CD14-positive monocyte (primary cell): ENCODE data around the gene DNAAF5. TPM values are rescaled to one million over a fixed set of nuclear protein-coding genes. Genes with fewer than 3 reads are reported as not detected.
A peak's percentile ranks its signal among the peaks of the same experiment; 100 is the strongest.
"Not testable (repeated sequence)": the region's sequence is repeated elsewhere in the genome, so short reads cannot be mapped to it uniquely, and the experiment has no call there.

Source experiments
- DNase-seq, 3 donors: peaks; one replicate each; pipeline ENCODE4 v3.0.0-alpha.2; 2011 to 2022
- H2AFZ ChIP-seq: 2 replicates; pipeline ENCODE4 v1.6.0; 2012; ENCODE audit warnings: mild to moderate bottlenecking, low read depth, low read length, inconsistent platforms; ENCODE audit not compliant: insufficient read depth, poor library complexity, severe bottlenecking
- H3K27ac ChIP-seq, 2 donors: 1 replicate in 1 of 2; 2 replicates in 1 of 2; pipeline ENCODE4 v1.5.1; 2012 to 2013; ENCODE audit warnings: low read length in 2 of 2, control low read depth in 1 of 2, inconsistent platforms in 1 of 2, low read depth in 1 of 2, mild to moderate bottlenecking in 1 of 2
- H3K27me3 ChIP-seq, 2 donors: one replicate each; pipeline versions ENCODE4 v1.6.0 to v1.6.1; 2011 to 2013; ENCODE audit warnings: low read length in 2 of 2; ENCODE audit not compliant: control insufficient read depth in 2 of 2, insufficient read depth in 2 of 2
- H3K36me3 ChIP-seq, 2 donors: replicated peaks in 1 of 2; 1 replicate in 1 of 2; 2 replicates in 1 of 2; pipeline versions ENCODE4 v1.5.1 to v1.6.1; 2012 to 2013; ENCODE audit warnings: low read length in 2 of 2, control low read depth in 1 of 2, inconsistent platforms in 1 of 2, mild to moderate bottlenecking in 1 of 2; ENCODE audit not compliant: insufficient read depth in 2 of 2, control insufficient read depth in 1 of 2
- H3K4me1 ChIP-seq, 2 donors: 1 replicate in 1 of 2; 2 replicates in 1 of 2; pipeline versions ENCODE4 v1.5.1 to v1.6.1; 2012 to 2013; ENCODE audit warnings: low read length in 2 of 2, control low read depth in 1 of 2, inconsistent platforms in 1 of 2, mild to moderate bottlenecking in 1 of 2, moderate library complexity in 1 of 2; ENCODE audit not compliant: insufficient read depth in 2 of 2, control insufficient read depth in 1 of 2
- H3K4me2 ChIP-seq: replicated peaks from 2 replicates; pipeline ENCODE3; 2012; ENCODE audit warnings: low read length, moderate library complexity, mild to moderate bottlenecking; ENCODE audit not compliant: poor library complexity, severe bottlenecking; ENCODE audit errors: extremely low read depth
- H3K4me3 ChIP-seq, 3 experiments: fragments of 200-600 bp in 1 of 3; sonication (generic) in 1 of 3; replicated peaks in 1 of 3; 1 replicate in 2 of 3; 2 replicates in 1 of 3; pipeline ENCODE4 v1.5.1; 2011 to 2013; ENCODE audit warnings: low read length in 3 of 3, mild to moderate bottlenecking in 3 of 3, control low read depth in 2 of 3, low read depth in 2 of 3, inconsistent platforms in 1 of 3, moderate library complexity in 1 of 3
- H3K79me2 ChIP-seq: 2 replicates; pipeline ENCODE4 v1.6.0; 2012; ENCODE audit warnings: mild to moderate bottlenecking, control low read depth, inconsistent platforms, low read length, moderate library complexity; ENCODE audit not compliant: insufficient read depth
- H3K9ac ChIP-seq: 2 replicates; pipeline ENCODE4 v1.6.0; 2017; ENCODE audit warnings: low read length, mild to moderate bottlenecking; ENCODE audit not compliant: insufficient read depth, poor library complexity, severe bottlenecking
- H3K9me3 ChIP-seq, 2 donors: replicated peaks in 1 of 2; 1 replicate in 1 of 2; 2 replicates in 1 of 2; pipeline versions ENCODE4 v1.5.1 to v1.6.1; 2012 to 2013; ENCODE audit warnings: low read length in 2 of 2, control low read depth in 1 of 2; ENCODE audit not compliant: control insufficient read depth in 1 of 2, insufficient read depth in 1 of 2
- H4K20me1 ChIP-seq: 2 replicates; pipeline ENCODE4 v1.6.0; 2012; ENCODE audit warnings: mild to moderate bottlenecking, low read length, control low read depth, moderate library complexity; ENCODE audit not compliant: insufficient read depth
- H3K27ac Mint-ChIP-seq, 7 donors: one replicate each; pipeline ENCODE4 v1.8.0; 2020; ENCODE audit warnings: mild to moderate bottlenecking in 7 of 7, mixed read lengths in 7 of 7, moderate library complexity in 6 of 7, inconsistent platforms in 2 of 7
- H3K27me3 Mint-ChIP-seq, 3 donors: one replicate each; pipeline ENCODE4 v1.8.0; 2021 to 2022; ENCODE audit warnings: low read depth in 3 of 3, mild to moderate bottlenecking in 3 of 3, mixed read lengths in 3 of 3, moderate library complexity in 3 of 3, inconsistent platforms in 1 of 3
- H3K36me3 Mint-ChIP-seq, 2 donors: one replicate each; pipeline ENCODE4 v1.8.0; 2020; ENCODE audit warnings: mixed read lengths in 2 of 2, inconsistent platforms in 1 of 2, mild to moderate bottlenecking in 1 of 2
- H3K4me1 Mint-ChIP-seq: one replicate; pipeline ENCODE4 v1.8.0; 2020; ENCODE audit warnings: mild to moderate bottlenecking, mixed read lengths
- H3K4me3 Mint-ChIP-seq, 2 donors: one replicate each; pipeline ENCODE4 v1.8.0; 2020; ENCODE audit warnings: mild to moderate bottlenecking in 2 of 2, mixed read lengths in 2 of 2, moderate library complexity in 1 of 2
- H3K9me3 Mint-ChIP-seq, 7 donors: one replicate each; pipeline ENCODE4 v1.8.0; 2020 to 2022; ENCODE audit warnings: mixed read lengths in 7 of 7, mild to moderate bottlenecking in 6 of 7, moderate library complexity in 6 of 7, inconsistent platforms in 2 of 7
- WGBS: methylation state at CpG from one replicate; pipeline ENCODE4 v1.1.5; 2013; ENCODE audit warnings: missing lambda C conversion rate; ENCODE audit not compliant: insufficient coverage; 5-methylcytosine and 5-hydroxymethylcytosine counted together
- intact Hi-C, 2 donors: fragments of 100-400 bp; cut with micrococcal nuclease; formaldehyde crosslinking; loops; one replicate each; pipeline versions ENCODE4 v1.15.0 to v1.15.1; 2023
- polyA plus RNA-seq, 3 donors: library from polyadenylated mRNA; depleted of rRNA in 1 of 3; unstranded in 2 of 3; stranded (reverse) in 1 of 3; fragments of 300-500 nt in 2 of 3; fragments of >200 nt in 1 of 3; fragmentation: Illumina TruSeq in 2 of 3; gene quantifications; 1 replicate in 2 of 3; 2 replicates in 1 of 3; pipeline ENCODE4 v1.2.3, GENCODE V29; 2012 to 2021
- TF ChIP-seq, protein P1 (sequence below): fragments of 200-600 bp; IDR thresholded peaks from one replicate; pipeline ENCODE4 v1.8.0; 2022; ENCODE audit warnings: antibody characterized with exemption, mild to moderate bottlenecking

DNAAF5 gene
- polyA plus RNA-seq, 3 donors: 1.2 to 9.6 (median 2.0) TPM

DNA sequence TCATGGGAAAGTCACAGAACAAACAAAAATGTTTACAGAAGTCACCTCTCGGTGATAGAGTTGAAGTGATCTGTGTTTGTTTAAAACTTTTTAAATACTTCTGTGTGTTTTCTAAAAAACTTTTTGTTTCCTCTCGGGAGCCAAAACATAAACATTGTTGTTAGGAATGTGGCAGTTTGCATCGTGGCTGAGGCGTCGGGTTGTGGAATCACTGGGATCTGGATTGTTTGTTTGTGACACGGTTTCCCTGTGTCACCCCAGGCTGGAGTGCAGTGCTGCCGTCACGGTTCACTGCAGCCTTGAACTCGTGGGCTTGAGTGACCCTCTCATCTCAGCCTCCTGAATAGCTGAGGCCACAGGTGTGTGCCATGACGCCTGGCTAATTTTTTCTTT lies 76.7 kb downstream of the DNAAF5 start:
- Mint-ChIP-seq H3K4me3 (no peak overlapping the region), H3K36me3 (peaks cover 0 to 3% of the 10 kb centered on the region in 2 donors), H3K9me3 (peaks cover 6 to 26% (median 19%) of the 10 kb centered on the region in 7 donors), H3K4me1 (peaks cover 43% of the 10 kb centered on the region), H3K27ac (no peak overlapping the region), H3K27me3 (peaks cover 18 to 53% (median 35%) of the 10 kb centered on the region in 3 donors)
- Histone ChIP-seq H3K9me3 (peaks cover 7 to 21% of the 10 kb centered on the region in 2 donors), H3K9ac (no peak overlapping the region), H3K27me3 (peaks cover 0 to 7% of the 10 kb centered on the region in 2 donors), H4K20me1 (no peaks in the 10 kb centered on the region), H3K27ac (no peak overlapping the region), H3K4me2 (no peak overlapping the region), H3K4me3 (no peak overlapping the region), H3K36me3 (no peaks in the 10 kb centered on the region), H2AFZ (no peak overlapping the region), H3K79me2 (no peaks in the 10 kb centered on the region), H3K4me1 (peaks cover 29 to 32% of the 10 kb centered on the region in 2 donors)
- TF ChIP-seq, protein P1, sequence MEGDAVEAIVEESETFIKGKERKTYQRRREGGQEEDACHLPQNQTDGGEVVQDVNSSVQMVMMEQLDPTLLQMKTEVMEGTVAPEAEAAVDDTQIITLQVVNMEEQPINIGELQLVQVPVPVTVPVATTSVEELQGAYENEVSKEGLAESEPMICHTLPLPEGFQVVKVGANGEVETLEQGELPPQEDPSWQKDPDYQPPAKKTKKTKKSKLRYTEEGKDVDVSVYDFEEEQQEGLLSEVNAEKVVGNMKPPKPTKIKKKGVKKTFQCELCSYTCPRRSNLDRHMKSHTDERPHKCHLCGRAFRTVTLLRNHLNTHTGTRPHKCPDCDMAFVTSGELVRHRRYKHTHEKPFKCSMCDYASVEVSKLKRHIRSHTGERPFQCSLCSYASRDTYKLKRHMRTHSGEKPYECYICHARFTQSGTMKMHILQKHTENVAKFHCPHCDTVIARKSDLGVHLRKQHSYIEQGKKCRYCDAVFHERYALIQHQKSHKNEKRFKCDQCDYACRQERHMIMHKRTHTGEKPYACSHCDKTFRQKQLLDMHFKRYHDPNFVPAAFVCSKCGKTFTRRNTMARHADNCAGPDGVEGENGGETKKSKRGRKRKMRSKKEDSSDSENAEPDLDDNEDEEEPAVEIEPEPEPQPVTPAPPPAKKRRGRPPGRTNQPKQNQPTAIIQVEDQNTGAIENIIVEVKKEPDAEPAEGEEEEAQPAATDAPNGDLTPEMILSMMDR: no peak
- WGBS: 75% methylated on average over 4 of the region's 10 CpGs
- no peak for DNase-seq
- intact Hi-C loops: no loop called here

DNA sequence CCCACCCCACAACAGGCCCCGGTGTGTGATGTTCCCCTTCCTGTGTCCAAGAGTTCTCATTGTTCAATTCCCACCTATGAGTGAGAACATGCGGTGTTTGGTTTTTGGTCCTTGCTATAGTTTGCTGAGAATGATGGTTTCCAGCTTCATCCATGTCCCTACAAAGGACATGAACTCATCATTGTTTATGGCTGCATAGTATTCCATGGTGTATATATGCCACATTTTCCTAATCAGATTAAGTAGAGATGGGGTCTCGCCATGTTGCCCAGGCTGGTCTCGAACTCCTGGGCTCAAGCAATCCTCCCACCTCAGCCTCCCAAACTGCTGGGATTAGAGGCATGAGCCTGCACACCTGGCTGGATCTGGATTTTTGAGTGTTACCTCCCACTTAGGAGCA lies 77.3 kb downstream of the DNAAF5 start:
- peaks cover 28 to 32% of the 10 kb centered on the region in 2 donors for H3K4me1 ChIP-seq
- 100% methylated on average over 1 of the region's 4 CpGs for WGBS
- Mint-ChIP-seq H3K4me1 (peaks cover 43% of the 10 kb centered on the region), H3K4me3 (peak overlapping the region in 1 of 2 donors; percentile 59), H3K27me3 (peaks cover 23 to 57% (median 36%) of the 10 kb centered on the region in 3 donors), H3K9me3 (peaks cover 7 to 32% (median 24%) of the 10 kb centered on the region in 7 donors)
- H2AFZ ChIP-seq, H4K20me1 ChIP-seq, DNase-seq, H3K36me3 ChIP-seq, H3K27ac ChIP-seq, intact Hi-C loops, H3K36me3 Mint-ChIP-seq, H3K4me2 ChIP-seq, H3K9ac ChIP-seq, H3K4me3 ChIP-seq, H3K27ac Mint-ChIP-seq, H3K27me3 ChIP-seq, H3K79me2 ChIP-seq: not testable (repeated sequence)
- H3K9me3 ChIP-seq: peaks cover 9 to 27% of the 10 kb centered on the region in 2 donors
